ENCODE data around the gene SMDT1. TPM values are rescaled to one million over a fixed set of nuclear protein-coding genes. Genes with fewer than 3 reads are reported as not detected.

SMDT1 gene
- total and polyA plus RNA-seq, 2 experiments from 2014 or later, result 3.5 to 77.0 TPM

GRCh38 chr22:42076764-42077485 is 2.6 kb upstream of the SMDT1 start:
- Histone ChIP-seq H3K9me2 (ENCODE audit: insufficient read depth) (no peaks in the 10 kb centered on the region), H4K20me1 (ENCODE audit: insufficient read depth) (no peaks in the 10 kb centered on the region), H3K27me3 (replicated peaks; ENCODE audit: insufficient read depth) (no peaks in the 10 kb centered on the region), H3F3A (ENCODE audit: insufficient read depth) (peaks cover 35% of the 10 kb centered on the region), H3K9ac (no peak overlapping the region), H3K9me3 (ENCODE audit: low read depth) (no peaks in the 10 kb centered on the region), H3K36me3 (ENCODE audit: low read depth) (no peaks in the 10 kb centered on the region), H3K79me2 (ENCODE audit: insufficient read depth) (peaks cover 48% of the 10 kb centered on the region), H2AFZ (no peak overlapping the region), H3K4me2 (ENCODE audit: unreplicated experiment) (no peak overlapping the region), H3K27ac (peak overlapping the region; percentile 5; the same call in 1 of the 2 replicates), H3K4me1 (ENCODE audit: insufficient read depth) (peaks cover 27% of the 10 kb centered on the region), H3K4me3 (no peak overlapping the region)
- TF ChIP-seq EZH2 (IDR thresholded peaks at IDR 0.05; ENCODE audit: insufficient read depth, poor library complexity, severe bottlenecking) (no peak), EZH2phosphoT487 (IDR thresholded peaks at IDR 0.05; ENCODE audit: insufficient read depth, low read depth) (no peak)
- no peak for DNase-seq
- in situ Hi-C loops (cut with MboI), result no loop called here
- WGBS, 2 experiments (ENCODE audit: low coverage in 1 of 2, low lambda C conversion rate in 2 of 2, missing lambda C conversion rate in 2 of 2), result 78 to 84% methylated on average over 19 to 20 of the region's 20 CpGs

- DNase-seq, result no peak
- peak overlapping the region; percentile 91; the same call in 1 of the 2 replicates for H3K9ac ChIP-seq
- TF ChIP-seq EZH2 (IDR thresholded peaks at IDR 0.05; ENCODE audit: insufficient read depth, poor library complexity, severe bottlenecking) (no peak), EZH2phosphoT487 (IDR thresholded peaks at IDR 0.05; ENCODE audit: insufficient read depth, low read depth) (no peak)
- in situ Hi-C loops (cut with MboI), result no loop called here
- H3K36me3 ChIP-seq (ENCODE audit: low read depth), result no peaks in the 10 kb centered on the region
- WGBS, 2 experiments (ENCODE audit: low coverage in 1 of 2, low lambda C conversion rate in 2 of 2, missing lambda C conversion rate in 2 of 2), result 84 to 86% methylated on average over 20 to 21 of the region's 21 CpGs
- H3K4me2 ChIP-seq (ENCODE audit: unreplicated experiment), result no peak overlapping the region
- peak overlapping the region; percentile 93; the same call in 1 of the 2 replicates for H3K27ac ChIP-seq
- no peak overlapping the region for H2AFZ ChIP-seq
- peaks cover 55% of the 10 kb centered on the region for H3K79me2 ChIP-seq (ENCODE audit: insufficient read depth)
- H3K27me3 ChIP-seq (replicated peaks; ENCODE audit: insufficient read depth), result no peaks in the 10 kb centered on the region
- H3K4me1 ChIP-seq (ENCODE audit: insufficient read depth), result peaks cover 27% of the 10 kb centered on the region
- no peaks in the 10 kb centered on the region for H3K9me2 ChIP-seq (ENCODE audit: insufficient read depth)
- no peaks in the 10 kb centered on the region for H4K20me1 ChIP-seq (ENCODE audit: insufficient read depth)
- no peak overlapping the region for H3K4me3 ChIP-seq
- no peaks in the 10 kb centered on the region for H3K9me3 ChIP-seq (ENCODE audit: low read depth)
- H3F3A ChIP-seq (ENCODE audit: insufficient read depth), result peaks cover 35% of the 10 kb centered on the region
These were observed 1.9 kb upstream of the SMDT1 start for GRCh38 chr22:42077486-42078125.

- H3F3A ChIP-seq (ENCODE audit: insufficient read depth), result peaks cover 35% of the 10 kb centered on the region
- H3K4me2 ChIP-seq (ENCODE audit: unreplicated experiment), result peak overlapping the region; percentile 78
- TF ChIP-seq EZH2 (IDR thresholded peaks at IDR 0.05; ENCODE audit: insufficient read depth, poor library complexity, severe bottlenecking), result no peak
- no peak for TF ChIP-seq EZH2phosphoT487 (IDR thresholded peaks at IDR 0.05; ENCODE audit: insufficient read depth, low read depth)
- WGBS, 2 experiments (ENCODE audit: low coverage in 1 of 2, low lambda C conversion rate in 2 of 2, missing lambda C conversion rate in 2 of 2), result 21 to 28% methylated on average over 24 of the region's 24 CpGs
- H2AFZ ChIP-seq, result peak overlapping the region; percentile 75
- H4K20me1 ChIP-seq (ENCODE audit: insufficient read depth), result no peaks in the 10 kb centered on the region
- peaks cover 53% of the 10 kb centered on the region for H3K79me2 ChIP-seq (ENCODE audit: insufficient read depth)
- H3K9me2 ChIP-seq (ENCODE audit: insufficient read depth), result no peaks in the 10 kb centered on the region
- H3K4me3 ChIP-seq, result peak overlapping the region; percentile 84
- H3K4me1 ChIP-seq (ENCODE audit: insufficient read depth), result peaks cover 23% of the 10 kb centered on the region
- H3K36me3 ChIP-seq (ENCODE audit: low read depth), result no peaks in the 10 kb centered on the region
- peak overlapping the region; percentile 93 for H3K27ac ChIP-seq
- H3K9me3 ChIP-seq (ENCODE audit: low read depth), result no peaks in the 10 kb centered on the region
- peak overlapping the region; percentile 91 for H3K9ac ChIP-seq
- no peaks in the 10 kb centered on the region for H3K27me3 ChIP-seq (replicated peaks; ENCODE audit: insufficient read depth)
- peak; percentile 45 for DNase-seq
- in situ Hi-C loops (cut with MboI), result no loop called here
These were observed 806 bp upstream of the SMDT1 start for GRCh38 chr22:42078469-42079318.

GRCh38 chr22:42080287-42080686 is 787 bp downstream of the SMDT1 start:
- DNase-seq, result peak; percentile 77
- TF ChIP-seq EZH2 (IDR thresholded peaks at IDR 0.05; ENCODE audit: insufficient read depth, poor library complexity, severe bottlenecking) (no peak), EZH2phosphoT487 (IDR thresholded peaks at IDR 0.05; ENCODE audit: insufficient read depth, low read depth) (no peak)
- Histone ChIP-seq H3K4me2 (ENCODE audit: unreplicated experiment) (peak overlapping the region; percentile 84), H3K27me3 (replicated peaks; ENCODE audit: insufficient read depth) (no peaks in the 10 kb centered on the region), H4K20me1 (ENCODE audit: insufficient read depth) (no peaks in the 10 kb centered on the region), H3K9ac (peak overlapping the region; percentile 91), H3K27ac (peak overlapping the region; percentile 93), H3K9me2 (ENCODE audit: insufficient read depth) (no peaks in the 10 kb centered on the region), H3K4me1 (ENCODE audit: insufficient read depth) (peaks cover 17% of the 10 kb centered on the region), H3K4me3 (peak overlapping the region; percentile 84), H3K79me2 (ENCODE audit: insufficient read depth) (peaks cover 45% of the 10 kb centered on the region), H3K36me3 (ENCODE audit: low read depth) (no peaks in the 10 kb centered on the region), H3F3A (ENCODE audit: insufficient read depth) (peaks cover 35% of the 10 kb centered on the region), H3K9me3 (ENCODE audit: low read depth) (no peaks in the 10 kb centered on the region), H2AFZ (peak overlapping the region; percentile 88)
- in situ Hi-C loops (cut with MboI), result no loop called here
- 1 to 2% methylated on average over 14 of the region's 14 CpGs for WGBS, 2 experiments (ENCODE audit: low coverage in 1 of 2, low lambda C conversion rate in 2 of 2, missing lambda C conversion rate in 2 of 2)

Data from GM23248 (cell line).